Measurements from ENCODE around the gene FRRS1L.

The FRRS1L gene

GRCh38 chr9:109082091-109082620 lies 84.9 kb downstream of the FRRS1L start:
- ChIA-PET POLR2A (no interaction called here), CTCF (no interaction called here)
- H3K4me3 ChIP-seq (ENCODE audit: low read depth, low read length), result no peak overlapping the region
- no peak for DNase-seq (ENCODE audit: low read depth, low spot score)
- no peak for TF ChIP-seq CTCF (IDR thresholded peaks at IDR 0.05; ENCODE audit: insufficient read depth, low read length, missing control alignments)

Measured in AG04449 (cell line).